H1 (cell line): Measurements from ENCODE around the gene TNIK. TPM values are rescaled to one million over a fixed set of nuclear protein-coding genes. Genes with fewer than 3 reads are reported as not detected.

Source experiments
- CTBP2 ChIP-seq: IDR thresholded peaks from 2 replicates; pipeline ENCODE4 v1.7.0; 2011; ENCODE audit warnings: borderline replicate concordance, mild to moderate bottlenecking, moderate library complexity, mixed read lengths, low read length; ENCODE audit not compliant: insufficient read depth, insufficient read length
- E2F6 ChIP-seq: IDR thresholded peaks from 2 replicates; pipeline ENCODE4 v1.6.1; 2012; ENCODE audit warnings: inconsistent platforms
- EGR1 ChIP-seq: IDR thresholded peaks from 2 replicates; pipeline ENCODE4 v1.6.1; 2011; ENCODE audit warnings: low read depth, low read length, borderline replicate concordance
- GABPA ChIP-seq: IDR thresholded peaks from 2 replicates; pipeline ENCODE4 v1.6.1; 2011; ENCODE audit warnings: mild to moderate bottlenecking, low read length, moderate library complexity, borderline replicate concordance; ENCODE audit not compliant: insufficient read depth
- HDAC2 ChIP-seq, 2 experiments: fragments of 300-600 bp in 1 of 2; sonication (generic) in 1 of 2; IDR thresholded peaks; 2 replicates each; pipeline ENCODE4 v1.6.1; 2011 to 2012; ENCODE audit warnings: low read depth in 2 of 2, low read length in 2 of 2, mild to moderate bottlenecking in 2 of 2, moderate library complexity in 2 of 2, borderline replicate concordance in 1 of 2, inconsistent platforms in 1 of 2
- JUN ChIP-seq: IDR thresholded peaks from 2 replicates; pipeline ENCODE4 v1.6.1; 2011; ENCODE audit warnings: low read depth, mild to moderate bottlenecking, improper control_type of control experiment, low read length
- KDM5A ChIP-seq: fragments of 200-600 bp; IDR thresholded peaks from 2 replicates; pipeline ENCODE4 v1.7.1; 2012; ENCODE audit warnings: mild to moderate bottlenecking, low read length, inconsistent platforms, mixed read lengths
- SP2 ChIP-seq: IDR thresholded peaks from 2 replicates; pipeline ENCODE4 v1.6.1; 2012; ENCODE audit warnings: mild to moderate bottlenecking, low read length, inconsistent platforms
- USF2 ChIP-seq: IDR thresholded peaks from 2 replicates; pipeline ENCODE4 v1.6.1; 2011; ENCODE audit warnings: low read length, improper control_type of control experiment
- polyA plus RNA-seq, 7 experiments: library from polyadenylated mRNA; depleted of rRNA in 3 of 7; stranded (reverse) in 5 of 7; unstranded in 2 of 7; fragments of >200 nt in 5 of 7; fragments of 200-250 nt in 2 of 7; gene quantifications; 1 replicate in 5 of 7; 2 replicates in 1 of 7; 4 replicates in 1 of 7; pipeline versions ENCODE4 v1.2.1 to v1.2.3, GENCODE V29; 2011 to 2013; ENCODE audit warnings: missing spikeins in 2 of 7, mixed read lengths in 2 of 7
- total RNA-seq: library from RNA; stranded (reverse); fragmentation: NEBNext Ultra II Directional; extraction: Animal tissue kit (Norgen Biotek cat#: 25700); gene quantifications from 2 replicates; pipeline ENCODE4 v1.2.1, GENCODE V29; 2021

TNIK gene
- total and polyA plus RNA-seq, 2 of the 8 experiments (the other 6 are each of a cell fraction or from before 2014, with no cell fraction given) = 7.4 to 42.0 TPM

- TF ChIP-seq EGR1 = no peak
- TF ChIP-seq USF2 = no peak
- no peak for TF ChIP-seq KDM5A
- TF ChIP-seq E2F6 = no peak
- no peak for TF ChIP-seq HDAC2 (IDR thresholded peaks at IDR 0.05; ENCODE audit: borderline replicate concordance in 1 of 2, low read depth in 2 of 2, low read length in 2 of 2)
- no peak for TF ChIP-seq CTBP2
- no peak for TF ChIP-seq SP2
- TF ChIP-seq GABPA = no peak
- TF ChIP-seq JUN = no peak
- TF ChIP-seq, all 59 proteins: peak for 0
These were observed 269.5 kb downstream of the TNIK start (continued) for GRCh38 chr3:171190668-171191067.
